ENCODE data around the gene ZNF43.

ZNF43 gene

GRCh38 chr19:21835429-21835809 is 563 bp downstream of the ZNF43 start:
- H3K9me3 ChIP-seq (ENCODE audit: insufficient read depth, low read length) = peaks cover 15% of the 10 kb centered on the region; the same call in 1 of the 2 replicates
- H3K4me2 ChIP-seq (ENCODE audit: low read length) = peak overlapping the region; percentile 70
- peak overlapping the region; percentile 83 for H2AFZ ChIP-seq (ENCODE audit: low read depth, low read length)
- peaks cover 63% of the 10 kb centered on the region for H3K36me3 ChIP-seq (replicated peaks; ENCODE audit: low read depth, low read length)
- peak overlapping the region; percentile 97 for H3K4me3 ChIP-seq (ENCODE audit: low read length)
- H3K79me2 ChIP-seq (ENCODE audit: low read length) = peaks cover 50% of the 10 kb centered on the region
- peak overlapping the region; percentile 91 for H3K9ac ChIP-seq (ENCODE audit: low read length)
- no peaks in the 10 kb centered on the region for H4K20me1 ChIP-seq (ENCODE audit: insufficient read depth, low read length)
- TF ChIP-seq EZH2phosphoT487 (IDR thresholded peaks at IDR 0.05; ENCODE audit: low read depth) (no peak), CTCF (IDR thresholded peaks at IDR 0.05; ENCODE audit: low read depth, low read length) (no peak)
- H3K27me3 ChIP-seq (ENCODE audit: low read depth, low read length) = no peaks in the 10 kb centered on the region
- peaks cover 6% of the 10 kb centered on the region; the same call in 1 of the 2 replicates for H3K4me1 ChIP-seq (ENCODE audit: low read length)
- H3K27ac ChIP-seq (ENCODE audit: low read length) = peak overlapping the region; percentile 75

GRCh38 chr19:21833733-21834132 is 2.2 kb downstream of the ZNF43 start:
- H3K27me3 ChIP-seq (ENCODE audit: low read depth, low read length) = no peaks in the 10 kb centered on the region
- peaks cover 6% of the 10 kb centered on the region; the same call in 1 of the 2 replicates for H3K4me1 ChIP-seq (ENCODE audit: low read length)
- H3K79me2 ChIP-seq (ENCODE audit: low read length) = peaks cover 66% of the 10 kb centered on the region
- TF ChIP-seq CTCF (IDR thresholded peaks at IDR 0.05; ENCODE audit: low read depth, low read length) (no peak), EZH2phosphoT487 (IDR thresholded peaks at IDR 0.05; ENCODE audit: low read depth) (no peak)
- no peak overlapping the region for H3K4me3 ChIP-seq (ENCODE audit: low read length)
- H3K9me3 ChIP-seq (ENCODE audit: insufficient read depth, low read length) = peaks cover 25% of the 10 kb centered on the region; the same call in 1 of the 2 replicates
- peaks cover 61% of the 10 kb centered on the region for H3K36me3 ChIP-seq (replicated peaks; ENCODE audit: low read depth, low read length)
- no peak overlapping the region for H3K27ac ChIP-seq (ENCODE audit: low read length)
- no peak overlapping the region for H3K4me2 ChIP-seq (ENCODE audit: low read length)
- no peak overlapping the region for H3K9ac ChIP-seq (ENCODE audit: low read length)
- no peak overlapping the region for H2AFZ ChIP-seq (ENCODE audit: low read depth, low read length)
- no peaks in the 10 kb centered on the region for H4K20me1 ChIP-seq (ENCODE audit: insufficient read depth, low read length)

- no peak overlapping the region for H3K4me3 ChIP-seq (ENCODE audit: low read length)
- TF ChIP-seq EZH2phosphoT487 (IDR thresholded peaks at IDR 0.05; ENCODE audit: low read depth) (no peak), CTCF (IDR thresholded peaks at IDR 0.05; ENCODE audit: low read depth, low read length) (no peak)
- no peak overlapping the region for H3K4me2 ChIP-seq (ENCODE audit: low read length)
- H3K9me3 ChIP-seq (ENCODE audit: insufficient read depth, low read length) = peaks cover 25% of the 10 kb centered on the region; the same call in 1 of the 2 replicates
- no peaks in the 10 kb centered on the region for H4K20me1 ChIP-seq (ENCODE audit: insufficient read depth, low read length)
- no peaks in the 10 kb centered on the region for H3K4me1 ChIP-seq (ENCODE audit: low read length)
- peaks cover 62% of the 10 kb centered on the region for H3K79me2 ChIP-seq (ENCODE audit: low read length)
- H3K9ac ChIP-seq (ENCODE audit: low read length) = no peak overlapping the region
- no peak overlapping the region for H3K27ac ChIP-seq (ENCODE audit: low read length)
- H3K36me3 ChIP-seq (replicated peaks; ENCODE audit: low read depth, low read length) = peaks cover 72% of the 10 kb centered on the region
- H3K27me3 ChIP-seq (ENCODE audit: low read depth, low read length) = no peaks in the 10 kb centered on the region
- H2AFZ ChIP-seq (ENCODE audit: low read depth, low read length) = no peak overlapping the region
Measured at GRCh38 chr19:21824679-21825078, 11.3 kb downstream of the ZNF43 start.

- no peak overlapping the region for H2AFZ ChIP-seq (ENCODE audit: low read depth, low read length)
- no peak overlapping the region for H3K4me2 ChIP-seq (ENCODE audit: low read length)
- no peaks in the 10 kb centered on the region for H4K20me1 ChIP-seq (ENCODE audit: insufficient read depth, low read length)
- peaks cover 30% of the 10 kb centered on the region; the same call in 1 of the 2 replicates for H3K9me3 ChIP-seq (ENCODE audit: insufficient read depth, low read length)
- TF ChIP-seq EZH2phosphoT487 (IDR thresholded peaks at IDR 0.05; ENCODE audit: low read depth) (no peak), CTCF (IDR thresholded peaks at IDR 0.05; ENCODE audit: low read depth, low read length) (no peak)
- no peak overlapping the region for H3K9ac ChIP-seq (ENCODE audit: low read length)
- H3K36me3 ChIP-seq (replicated peaks; ENCODE audit: low read depth, low read length) = peaks cover 78% of the 10 kb centered on the region
- peaks cover 49% of the 10 kb centered on the region for H3K79me2 ChIP-seq (ENCODE audit: low read length)
- H3K27me3 ChIP-seq (ENCODE audit: low read depth, low read length) = no peaks in the 10 kb centered on the region
- no peak overlapping the region for H3K27ac ChIP-seq (ENCODE audit: low read length)
- H3K4me1 ChIP-seq (ENCODE audit: low read length) = no peaks in the 10 kb centered on the region
- no peak overlapping the region for H3K4me3 ChIP-seq (ENCODE audit: low read length)
Measured at GRCh38 chr19:21823224-21823623, 12.8 kb downstream of the ZNF43 start.

Measured in OCI-LY3 (cell line).